SU-DHL-6 (cell line): ENCODE data around the gene OR6C3.
"Not testable (repeated sequence)": the region's sequence is repeated elsewhere in the genome, so short reads cannot be mapped to it uniquely, and the experiment has no call there.

Experiments
- H2AFZ ChIP-seq: fragments of 200-600 bp; sonication (generic); 2 replicates; pipeline ENCODE4 v1.6.1; 2014; ENCODE audit warnings: low read depth, mild to moderate bottlenecking, moderate library complexity, mixed read lengths, antibody characterized with exemption, low read length; ENCODE audit not compliant: severe bottlenecking
- H3F3A ChIP-seq: fragments of 200-600 bp; shearing (Covaris generic); 2 replicates; pipeline ENCODE4 v1.6.0; 2016; ENCODE audit warnings: antibody characterized with exemption, mild to moderate bottlenecking; ENCODE audit not compliant: insufficient read depth
- H3K27ac ChIP-seq: fragments of 200-600 bp; sonication (generic); 2 replicates; pipeline ENCODE4 v1.5.1; 2016; ENCODE audit warnings: low read depth, mild to moderate bottlenecking, low read length, moderate library complexity, mixed read lengths
- H3K27me3 ChIP-seq: fragments of 200-600 bp; sonication (generic), shearing (Covaris generic); 2 replicates; pipeline ENCODE4 v1.6.0; 2014; ENCODE audit warnings: mild to moderate bottlenecking, low read length
- H3K36me3 ChIP-seq: fragments of 200-600 bp; sonication (generic); 2 replicates; pipeline ENCODE4 v1.6.1; 2014; ENCODE audit warnings: mild to moderate bottlenecking, low read length, mixed read lengths
- H3K4me2 ChIP-seq: fragments of 300-600, 200-600 bp; shearing (Covaris generic), sonication (generic); 2 replicates; pipeline ENCODE4 v1.6.0; 2014; ENCODE audit warnings: low read length, low read depth, mild to moderate bottlenecking; ENCODE audit not compliant: poor library complexity, severe bottlenecking
- H3K4me3 ChIP-seq: fragments of 200-600 bp; sonication (generic); 2 replicates; pipeline ENCODE4 v1.5.1; 2014; ENCODE audit warnings: antibody characterized with exemption, low read length, mild to moderate bottlenecking, mixed read lengths; ENCODE audit not compliant: insufficient read depth, poor library complexity, severe bottlenecking
- H3K79me2 ChIP-seq: fragments of 200-600 bp; sonication (generic); 2 replicates; pipeline ENCODE4 v1.6.1; 2014; ENCODE audit warnings: mild to moderate bottlenecking, low read length, moderate library complexity; ENCODE audit not compliant: insufficient read depth
- H3K9ac ChIP-seq: fragments of 200-600 bp; sonication (generic); 2 replicates; pipeline ENCODE4 v1.7.0; 2014; ENCODE audit warnings: mild to moderate bottlenecking, low read length
- H3K9me2 ChIP-seq: fragments of 200-600 bp; sonication (generic); replicated peaks from 2 replicates; pipeline ENCODE4 v1.6.1; 2014; ENCODE audit warnings: low read length; ENCODE audit not compliant: insufficient read depth
- H3K9me3 ChIP-seq: fragments of 200-600 bp; sonication (generic); 2 replicates; pipeline ENCODE4 v1.6.1; 2014; ENCODE audit warnings: low read length, mixed read lengths; ENCODE audit not compliant: insufficient read depth
- H4K20me1 ChIP-seq: fragments of 200-600 bp; sonication (generic); 2 replicates; pipeline ENCODE4 v1.6.1; 2014; ENCODE audit warnings: low read depth, mild to moderate bottlenecking, antibody characterized with exemption, low read length, moderate library complexity, mixed read lengths
- CTCF ChIP-seq: fragments of 200-600 bp; sonication (generic); IDR thresholded peaks from one replicate; pipeline ENCODE4 v1.5.1; 2017; ENCODE audit warnings: antibody characterized with exemption, mild to moderate bottlenecking, low read length, moderate library complexity; ENCODE audit not compliant: insufficient read depth, poor library complexity, severe bottlenecking
- EZH2phosphoT487 ChIP-seq: fragments of 200-600 bp; sonication (generic), shearing (Covaris generic); conservative IDR thresholded peaks from 2 replicates; pipeline ENCODE4 v1.6.1; 2018; ENCODE audit warnings: mild to moderate bottlenecking, antibody characterized with exemption, low read length, moderate library complexity, mixed read lengths

The OR6C3 gene

GRCh38 chr12:55296469-55296868 lies 34.1 kb upstream of the OR6C3 start, which contains the start of gene OR6C6:
Gene OR6C6, minus strand, starts transcription at chr12:55296569. Its CDS starts 1,337 bp downstream, at chr12:55295232.
- H3K79me2 ChIP-seq = no peaks in the 10 kb centered on the region
- no peaks in the 10 kb centered on the region for H3K9me3 ChIP-seq
- TF ChIP-seq EZH2phosphoT487 = no peak
- TF ChIP-seq CTCF = no peak
- no peak within 1 kb of the TSS for H3K27ac ChIP-seq
- no peaks in the 10 kb centered on the region for H3K36me3 ChIP-seq
- H3F3A ChIP-seq = no peaks in the 10 kb centered on the region
- H3K9ac ChIP-seq = no peak within 1 kb of the TSS
- no peak within 1 kb of the TSS for H3K4me2 ChIP-seq
- no peaks in the 10 kb centered on the region for H3K9me2 ChIP-seq
- no peak within 1 kb of the TSS for H3K4me3 ChIP-seq
- no peak within 1 kb of the TSS for H2AFZ ChIP-seq
- H3K27me3 ChIP-seq = no peaks in the 10 kb centered on the region
- no peaks in the 10 kb centered on the region for H4K20me1 ChIP-seq

- H3F3A ChIP-seq = no peaks in the 10 kb centered on the region
- no peak for TF ChIP-seq CTCF
- TF ChIP-seq EZH2phosphoT487 = no peak
Observed at GRCh38 chr12:55314043-55314442, 16.5 kb upstream of the OR6C3 start, which contains the start of gene OR6C1. Gene OR6C1, plus strand, starts transcription at chr12:55314343. Its CDS starts 6,257 bp downstream, at chr12:55320600.

DNA sequence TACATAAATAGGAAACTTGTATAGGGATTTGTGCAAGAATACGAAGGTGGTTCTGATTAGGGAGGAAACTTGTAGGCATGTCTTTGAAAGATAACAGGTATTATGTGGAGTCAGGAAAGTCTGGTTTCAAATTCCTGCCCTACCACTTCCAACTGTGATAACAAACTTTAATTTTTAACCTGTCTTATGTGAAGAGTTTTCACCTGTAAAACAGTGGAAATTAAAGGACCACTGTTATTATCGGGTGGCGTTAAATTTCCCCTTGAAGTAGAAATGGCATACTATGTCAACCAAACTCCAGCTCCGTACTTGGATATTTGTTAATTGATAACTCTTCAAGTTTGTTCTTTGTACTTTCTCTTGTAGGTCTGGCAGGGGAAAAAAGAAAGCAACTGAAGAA lies 10.3 kb upstream of the OR6C3 start:
- Histone ChIP-seq H3K36me3 (no peaks in the 10 kb centered on the region), H4K20me1 (no peaks in the 10 kb centered on the region), H3K9me3 (no peaks in the 10 kb centered on the region), H2AFZ (no peak overlapping the region), H3K4me2 (no peak overlapping the region), H3K27me3 (no peaks in the 10 kb centered on the region), H3K27ac (no peak overlapping the region), H3K9ac (no peak overlapping the region), H3F3A (no peaks in the 10 kb centered on the region), H3K79me2 (no peaks in the 10 kb centered on the region), H3K9me2 (no peaks in the 10 kb centered on the region), H3K4me3 (no peak overlapping the region)
- no peak for TF ChIP-seq CTCF
- TF ChIP-seq EZH2phosphoT487 = no peak

More at GRCh38 chr12:55314043-55314442, 16.5 kb upstream of the OR6C3 start, which contains the start of gene OR6C1:
- Histone ChIP-seq H3K9ac (no peak within 1 kb of the TSS), H3K79me2 (no peaks in the 10 kb centered on the region), H3K27me3 (no peaks in the 10 kb centered on the region), H3K36me3 (no peaks in the 10 kb centered on the region), H3K9me2 (no peaks in the 10 kb centered on the region), H3K4me2 (no peak within 1 kb of the TSS), H3K27ac (no peak within 1 kb of the TSS), H2AFZ (no peak within 1 kb of the TSS), H4K20me1 (no peaks in the 10 kb centered on the region), H3K4me3 (no peak within 1 kb of the TSS), H3K9me3 (no peaks in the 10 kb centered on the region)

DNA sequence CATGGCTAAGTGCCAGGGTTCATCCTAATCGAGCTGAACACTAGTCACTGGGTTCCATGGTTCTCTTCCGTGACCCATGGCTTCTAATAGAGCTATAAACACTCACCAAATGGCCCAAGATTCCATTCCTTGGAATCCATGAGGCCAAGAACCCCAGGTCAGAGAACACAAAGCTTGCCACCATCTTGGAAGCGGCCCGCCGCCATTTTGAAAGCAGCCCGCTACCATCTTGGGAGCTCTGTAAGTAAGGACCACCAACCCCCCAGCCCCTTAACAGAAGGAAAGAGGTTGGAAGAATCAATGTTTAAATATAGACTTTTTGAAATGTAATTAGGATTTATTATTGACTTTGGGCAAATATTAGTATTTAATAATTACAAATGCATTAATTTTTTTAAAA lies 4.7 kb upstream of the OR6C3 start:
- H3K36me3 ChIP-seq, H3F3A ChIP-seq, H3K79me2 ChIP-seq, H3K9me3 ChIP-seq, H2AFZ ChIP-seq, H3K27ac ChIP-seq, H4K20me1 ChIP-seq, H3K27me3 ChIP-seq, H3K9me2 ChIP-seq, H3K9ac ChIP-seq, H3K4me3 ChIP-seq, H3K4me2 ChIP-seq: not testable (repeated sequence)
